HFF-Myc (cell line): ENCODE results near the gene IRX4.

Experiments
- DNase-seq: peaks from one replicate; pipeline ENCODE4 v3.0.0-alpha.2; 2011; ENCODE audit warnings: low read depth; ENCODE audit errors: extremely low read depth
- H3K4me3 ChIP-seq: replicated peaks from 2 replicates; pipeline ENCODE4 v1.5.1; 2011; ENCODE audit warnings: low read depth, mild to moderate bottlenecking, control low read depth, low read length
- TF ChIP-seq, protein P1 (sequence below): IDR thresholded peaks from 2 replicates; pipeline ENCODE4 v1.5.1; 2012; ENCODE audit warnings: mild to moderate bottlenecking, low read depth, low read length, control low read depth; ENCODE audit errors: missing control alignments

IRX4 gene

DNA sequence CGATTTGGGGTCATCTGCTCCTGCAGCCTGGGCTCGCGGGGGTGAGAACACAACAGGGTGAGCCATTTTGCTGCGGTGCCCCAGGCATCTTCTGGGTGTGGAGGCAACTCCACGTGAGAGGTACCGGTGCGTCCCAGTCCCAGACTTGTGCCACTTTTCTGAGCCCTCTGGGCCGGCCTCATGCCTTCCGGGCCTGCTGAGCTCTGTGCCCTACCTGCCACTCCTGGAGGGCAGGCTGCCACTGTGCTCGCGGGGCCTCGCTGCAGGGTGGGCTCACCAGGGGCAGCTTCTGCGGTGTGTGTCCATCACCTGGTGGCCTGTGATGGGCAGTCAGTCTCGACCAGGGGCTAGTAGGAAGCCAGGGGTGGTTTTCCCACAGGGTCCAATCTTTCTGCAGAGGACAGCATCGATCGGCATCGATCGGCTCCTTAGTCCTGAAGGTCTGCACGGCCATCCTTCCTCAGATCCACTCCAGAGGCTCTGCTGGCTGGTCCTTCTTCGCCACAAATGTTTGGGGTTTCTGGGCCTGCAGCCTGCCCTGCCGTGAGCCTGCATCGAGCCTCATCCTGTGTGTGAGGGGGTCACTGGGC is 22.6 kb downstream of the IRX4 start:
- no peak for DNase-seq
- H3K4me3 ChIP-seq: no peak overlapping the region
- TF ChIP-seq, protein P1, sequence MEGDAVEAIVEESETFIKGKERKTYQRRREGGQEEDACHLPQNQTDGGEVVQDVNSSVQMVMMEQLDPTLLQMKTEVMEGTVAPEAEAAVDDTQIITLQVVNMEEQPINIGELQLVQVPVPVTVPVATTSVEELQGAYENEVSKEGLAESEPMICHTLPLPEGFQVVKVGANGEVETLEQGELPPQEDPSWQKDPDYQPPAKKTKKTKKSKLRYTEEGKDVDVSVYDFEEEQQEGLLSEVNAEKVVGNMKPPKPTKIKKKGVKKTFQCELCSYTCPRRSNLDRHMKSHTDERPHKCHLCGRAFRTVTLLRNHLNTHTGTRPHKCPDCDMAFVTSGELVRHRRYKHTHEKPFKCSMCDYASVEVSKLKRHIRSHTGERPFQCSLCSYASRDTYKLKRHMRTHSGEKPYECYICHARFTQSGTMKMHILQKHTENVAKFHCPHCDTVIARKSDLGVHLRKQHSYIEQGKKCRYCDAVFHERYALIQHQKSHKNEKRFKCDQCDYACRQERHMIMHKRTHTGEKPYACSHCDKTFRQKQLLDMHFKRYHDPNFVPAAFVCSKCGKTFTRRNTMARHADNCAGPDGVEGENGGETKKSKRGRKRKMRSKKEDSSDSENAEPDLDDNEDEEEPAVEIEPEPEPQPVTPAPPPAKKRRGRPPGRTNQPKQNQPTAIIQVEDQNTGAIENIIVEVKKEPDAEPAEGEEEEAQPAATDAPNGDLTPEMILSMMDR: no peak

DNA sequence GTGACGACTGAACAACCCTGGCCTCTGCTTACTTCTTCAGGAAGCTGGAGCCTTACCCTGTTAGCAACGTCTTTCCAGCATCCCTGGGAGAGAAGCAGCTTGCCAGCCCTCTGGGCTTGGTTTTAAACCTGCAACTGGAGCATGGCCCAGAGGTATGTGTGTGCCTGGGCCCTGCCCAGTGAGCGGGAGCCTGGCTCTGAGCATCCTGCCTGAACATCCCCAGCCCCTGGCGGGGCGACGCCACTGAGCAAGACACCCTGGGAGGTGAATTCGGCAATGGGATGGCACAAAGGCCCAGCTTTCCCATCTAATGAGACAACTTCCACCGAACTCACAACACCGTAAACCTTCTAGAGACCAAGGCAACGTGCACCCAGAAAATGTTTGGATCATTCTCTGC is 23.6 kb downstream of the IRX4 start:
- DNase-seq: no peak
- TF ChIP-seq, protein P1: no peak
- H3K4me3 ChIP-seq: no peak overlapping the region

DNA sequence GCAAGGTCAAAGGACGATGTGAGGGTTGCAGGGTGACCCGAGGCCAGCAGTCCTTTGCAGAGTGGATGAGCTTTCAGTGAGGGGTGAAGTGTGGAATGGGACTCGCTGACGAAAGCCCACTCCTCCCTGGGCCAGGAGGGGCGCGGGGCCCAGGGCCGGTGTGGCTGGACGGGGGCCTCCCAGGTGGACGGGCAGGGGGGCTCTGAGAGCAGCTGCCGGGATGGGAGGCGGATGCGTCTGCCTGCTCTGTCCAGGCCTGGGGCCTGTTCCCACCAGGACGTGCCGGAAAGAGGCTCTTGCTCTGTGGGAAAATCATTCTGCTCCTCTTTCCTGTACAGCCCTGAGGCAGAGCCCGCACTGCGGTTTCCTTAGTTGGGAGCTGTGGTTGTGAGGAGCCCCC is 24.3 kb downstream of the IRX4 start:
- no peak overlapping the region for H3K4me3 ChIP-seq
- TF ChIP-seq, protein P1: no peak
- DNase-seq: no peak

DNA sequence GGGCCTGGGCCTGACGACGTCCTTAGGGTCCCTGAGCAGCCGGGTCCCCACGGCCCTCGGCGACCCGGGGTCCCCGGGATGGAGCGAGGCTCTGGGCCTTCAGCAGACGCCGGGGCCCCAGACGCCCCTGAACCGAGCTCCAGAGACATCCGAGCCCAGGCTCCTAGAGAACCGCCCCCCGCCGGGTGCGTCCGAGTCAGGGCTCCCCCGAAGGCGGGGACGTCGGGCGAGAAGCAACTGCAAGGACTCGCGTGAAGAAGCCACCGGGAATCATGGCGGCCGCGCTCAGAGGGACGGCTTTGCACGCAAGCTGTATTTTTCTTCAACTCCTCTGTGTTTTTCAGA is 25.5 kb downstream of the IRX4 start:
- TF ChIP-seq, protein P1: no peak
- no peak for DNase-seq
- H3K4me3 ChIP-seq: no peak overlapping the region

DNA sequence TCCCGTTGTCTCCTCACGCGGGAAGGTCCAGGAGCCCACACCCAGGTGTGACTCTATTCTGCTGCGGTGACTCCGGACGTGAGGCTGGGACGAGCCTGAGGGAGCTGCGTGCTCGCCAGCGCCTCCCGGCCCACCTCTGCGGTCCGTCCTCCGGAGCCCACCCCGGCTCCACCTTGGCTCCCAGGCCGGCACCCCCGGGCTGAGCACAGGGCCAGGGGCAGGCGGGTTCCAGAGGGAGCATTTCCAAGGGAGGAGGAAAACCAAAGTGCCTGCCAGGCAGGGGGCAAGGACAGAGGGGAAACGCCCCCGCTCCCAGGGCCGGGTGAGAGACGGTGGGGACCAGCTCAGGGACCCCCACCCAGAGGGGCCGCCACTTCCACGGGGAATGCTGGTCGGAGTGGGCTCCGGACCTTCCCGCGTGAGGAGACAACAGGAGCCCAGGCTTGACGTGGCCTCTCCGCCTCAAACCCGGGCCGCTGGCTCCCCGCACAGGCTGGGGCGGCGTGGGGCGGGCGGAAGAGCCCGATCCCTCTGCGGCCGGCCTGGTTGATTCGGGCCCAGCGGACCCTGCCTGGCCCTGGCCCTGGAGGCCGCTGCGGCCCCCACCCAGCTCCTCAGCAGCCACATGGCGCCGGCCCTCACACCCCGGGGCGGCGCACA is 26.0 kb downstream of the IRX4 start:
- no peak for DNase-seq
- no peak overlapping the region for H3K4me3 ChIP-seq
- TF ChIP-seq, protein P1: no peak

DNA sequence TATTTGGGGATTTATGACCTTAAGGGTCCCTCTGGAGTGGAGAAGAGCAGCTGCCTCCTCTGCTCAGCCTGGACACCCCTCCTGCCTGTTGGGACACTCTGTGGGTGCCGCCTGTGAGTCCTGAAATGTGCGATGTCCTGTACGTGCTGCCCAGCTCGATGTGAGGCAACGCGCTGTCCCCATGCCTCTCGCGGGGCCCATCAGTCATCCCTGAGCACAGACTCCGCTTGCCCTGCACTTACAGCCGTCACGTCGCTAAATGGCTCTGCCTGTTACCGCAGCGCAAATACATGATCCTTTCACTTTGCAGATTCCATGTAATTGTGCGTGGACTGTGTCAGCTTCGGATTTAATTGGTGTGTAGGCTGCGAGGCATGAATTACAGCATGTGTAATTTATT is 27.1 kb downstream of the IRX4 start:
- TF ChIP-seq, protein P1: no peak
- DNase-seq: no peak

DNA sequence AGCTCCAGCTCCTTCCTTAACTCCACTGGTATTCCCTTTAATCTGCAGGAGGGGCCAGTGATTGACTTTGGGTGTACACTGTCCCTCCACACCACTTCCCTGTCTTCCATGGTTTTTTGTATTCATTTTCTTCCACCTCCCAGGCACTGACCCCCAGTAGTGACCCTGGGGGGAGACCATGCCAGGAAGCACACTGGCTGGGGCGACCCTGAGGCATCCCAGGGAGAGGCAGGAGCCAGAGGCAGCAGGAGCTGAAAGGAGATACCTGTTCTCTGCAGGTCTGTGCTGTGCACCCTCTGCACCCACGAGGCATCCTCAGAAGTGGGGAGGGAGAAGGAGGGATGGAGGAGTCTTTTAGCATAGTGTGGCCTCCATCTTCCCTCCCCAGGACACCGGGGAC is 27.6 kb downstream of the IRX4 start:
- no peak for DNase-seq
- no peak overlapping the region for H3K4me3 ChIP-seq
- TF ChIP-seq, protein P1: no peak

More for the DNA sequence above, 27.1 kb downstream of the IRX4 start:
- H3K4me3 ChIP-seq: no peak overlapping the region
